Measurements from ENCODE around the gene NAXD.

NAXD gene

DNA sequence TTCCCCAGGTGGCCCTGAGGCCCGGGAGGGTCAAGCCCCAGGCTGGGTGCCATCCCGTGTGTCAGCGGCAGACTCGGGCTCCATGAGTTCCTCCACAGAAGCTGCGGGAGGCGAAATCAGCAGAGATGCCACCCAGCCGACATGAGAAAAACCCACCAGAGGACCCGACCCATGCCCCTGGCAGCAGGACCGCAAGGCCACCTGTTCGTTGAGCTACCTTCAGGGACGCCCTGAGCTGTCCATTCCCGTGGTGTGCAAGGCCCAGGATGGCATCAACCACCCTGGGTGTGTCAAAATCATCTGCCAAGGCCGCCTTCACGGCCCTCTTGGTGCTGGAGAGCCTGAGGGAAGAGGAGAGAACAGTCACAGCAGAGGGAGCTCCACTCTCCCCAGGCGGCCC, 30.4 kb downstream of the NAXD start:
- no peaks in the 10 kb centered on the region for H3K27me3 ChIP-seq (replicated peaks)
- H3K36me3 ChIP-seq (replicated peaks): peaks cover 16% of the 10 kb centered on the region
- no peak for DNase-seq
- TF ChIP-seq, protein P1, sequence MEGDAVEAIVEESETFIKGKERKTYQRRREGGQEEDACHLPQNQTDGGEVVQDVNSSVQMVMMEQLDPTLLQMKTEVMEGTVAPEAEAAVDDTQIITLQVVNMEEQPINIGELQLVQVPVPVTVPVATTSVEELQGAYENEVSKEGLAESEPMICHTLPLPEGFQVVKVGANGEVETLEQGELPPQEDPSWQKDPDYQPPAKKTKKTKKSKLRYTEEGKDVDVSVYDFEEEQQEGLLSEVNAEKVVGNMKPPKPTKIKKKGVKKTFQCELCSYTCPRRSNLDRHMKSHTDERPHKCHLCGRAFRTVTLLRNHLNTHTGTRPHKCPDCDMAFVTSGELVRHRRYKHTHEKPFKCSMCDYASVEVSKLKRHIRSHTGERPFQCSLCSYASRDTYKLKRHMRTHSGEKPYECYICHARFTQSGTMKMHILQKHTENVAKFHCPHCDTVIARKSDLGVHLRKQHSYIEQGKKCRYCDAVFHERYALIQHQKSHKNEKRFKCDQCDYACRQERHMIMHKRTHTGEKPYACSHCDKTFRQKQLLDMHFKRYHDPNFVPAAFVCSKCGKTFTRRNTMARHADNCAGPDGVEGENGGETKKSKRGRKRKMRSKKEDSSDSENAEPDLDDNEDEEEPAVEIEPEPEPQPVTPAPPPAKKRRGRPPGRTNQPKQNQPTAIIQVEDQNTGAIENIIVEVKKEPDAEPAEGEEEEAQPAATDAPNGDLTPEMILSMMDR (IDR thresholded peaks at IDR 0.05; ENCODE audit: low read depth, low read length, missing control alignments): no peak
- H3K4me3 ChIP-seq (ENCODE audit: low read depth, low read length): no peak overlapping the region
- H3K27ac ChIP-seq: no peak overlapping the region
- in situ Hi-C loops (cut with HindIII; ENCODE audit: low pct_ligation_motif_present, low sequenced_read_pairs): no loop called here

DNA sequence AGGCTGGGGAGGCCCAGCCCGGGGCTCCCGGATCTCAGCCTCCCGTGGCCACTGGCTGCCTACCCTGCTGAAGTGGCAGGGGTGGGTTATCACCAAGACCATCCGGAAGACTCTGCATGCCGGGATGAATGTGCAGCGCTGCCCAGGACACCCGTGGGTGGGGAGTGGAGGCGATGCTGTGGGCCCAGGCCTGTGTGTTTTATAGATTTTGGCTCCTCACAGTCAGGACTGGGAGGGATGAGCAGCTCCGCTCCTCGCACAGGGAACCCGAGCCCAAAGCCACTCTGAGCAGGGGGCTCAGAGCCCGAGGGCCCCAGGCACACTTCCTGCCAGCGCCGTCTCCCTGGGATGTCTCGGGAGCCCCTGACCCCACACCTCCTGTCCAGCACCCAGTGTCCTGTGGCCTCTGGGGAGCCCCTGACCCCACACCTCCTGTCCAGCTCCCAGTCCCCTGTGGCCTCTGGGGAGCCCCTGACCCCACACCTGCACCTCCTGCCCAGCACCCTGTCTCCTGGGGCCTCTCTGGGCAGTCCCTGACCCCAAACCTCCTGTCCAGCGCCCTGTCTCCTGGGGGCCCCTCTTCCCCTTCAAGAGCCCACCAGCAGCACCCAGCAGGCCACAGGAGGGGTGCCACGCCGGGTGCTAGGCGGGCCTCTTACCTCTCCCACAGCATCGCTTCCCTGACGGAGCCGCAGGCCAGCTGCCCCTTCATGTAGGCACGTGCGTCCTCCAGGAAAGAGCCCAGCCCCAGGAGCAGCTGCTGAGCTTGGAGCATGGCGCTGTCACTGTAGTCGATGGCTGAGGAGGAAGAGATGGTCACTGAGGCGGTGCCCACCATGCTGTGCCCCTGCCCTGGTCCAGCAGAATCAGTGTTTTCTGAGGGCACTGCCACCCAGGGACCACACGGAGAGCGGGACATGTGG, 31.4 kb downstream of the NAXD start:
- Histone ChIP-seq H3K27me3 (replicated peaks) (no peaks in the 10 kb centered on the region), H3K4me3 (ENCODE audit: low read depth, low read length) (no peak overlapping the region), H3K36me3 (replicated peaks) (peaks cover 11% of the 10 kb centered on the region), H3K27ac (no peak overlapping the region)
- in situ Hi-C loops (cut with HindIII; ENCODE audit: low pct_ligation_motif_present, low sequenced_read_pairs): no loop called here
- TF ChIP-seq, protein P1 (IDR thresholded peaks at IDR 0.05; ENCODE audit: low read depth, low read length, missing control alignments): no peak
- DNase-seq: no peak

DNA sequence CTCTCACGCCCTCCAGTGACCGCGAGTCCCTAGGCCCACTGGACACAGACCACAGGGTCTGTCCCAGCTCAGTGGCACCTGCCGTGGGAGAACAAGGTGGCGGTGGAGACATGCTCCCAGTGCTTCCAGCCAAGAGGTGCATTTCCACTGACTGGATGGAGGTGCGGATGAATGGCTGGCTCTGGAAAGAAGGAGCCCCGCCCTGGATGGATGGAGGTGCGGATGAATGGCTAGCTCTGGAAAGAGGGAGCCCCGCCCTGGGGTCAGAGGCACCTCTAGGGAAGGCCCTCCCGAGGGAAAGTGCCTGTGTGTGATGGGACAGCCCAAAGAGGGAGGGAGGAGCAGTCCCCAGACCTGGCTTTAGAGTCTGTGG, 32.0 kb downstream of the NAXD start:
- TF ChIP-seq, protein P1 (IDR thresholded peaks at IDR 0.05; ENCODE audit: low read depth, low read length, missing control alignments): no peak
- H3K36me3 ChIP-seq (replicated peaks): peaks cover 8% of the 10 kb centered on the region
- in situ Hi-C loops (cut with HindIII; ENCODE audit: low pct_ligation_motif_present, low sequenced_read_pairs): no loop called here
- H3K27ac ChIP-seq: no peak overlapping the region
- no peak for DNase-seq
- no peaks in the 10 kb centered on the region for H3K27me3 ChIP-seq (replicated peaks)
- H3K4me3 ChIP-seq (ENCODE audit: low read depth, low read length): no peak overlapping the region

DNA sequence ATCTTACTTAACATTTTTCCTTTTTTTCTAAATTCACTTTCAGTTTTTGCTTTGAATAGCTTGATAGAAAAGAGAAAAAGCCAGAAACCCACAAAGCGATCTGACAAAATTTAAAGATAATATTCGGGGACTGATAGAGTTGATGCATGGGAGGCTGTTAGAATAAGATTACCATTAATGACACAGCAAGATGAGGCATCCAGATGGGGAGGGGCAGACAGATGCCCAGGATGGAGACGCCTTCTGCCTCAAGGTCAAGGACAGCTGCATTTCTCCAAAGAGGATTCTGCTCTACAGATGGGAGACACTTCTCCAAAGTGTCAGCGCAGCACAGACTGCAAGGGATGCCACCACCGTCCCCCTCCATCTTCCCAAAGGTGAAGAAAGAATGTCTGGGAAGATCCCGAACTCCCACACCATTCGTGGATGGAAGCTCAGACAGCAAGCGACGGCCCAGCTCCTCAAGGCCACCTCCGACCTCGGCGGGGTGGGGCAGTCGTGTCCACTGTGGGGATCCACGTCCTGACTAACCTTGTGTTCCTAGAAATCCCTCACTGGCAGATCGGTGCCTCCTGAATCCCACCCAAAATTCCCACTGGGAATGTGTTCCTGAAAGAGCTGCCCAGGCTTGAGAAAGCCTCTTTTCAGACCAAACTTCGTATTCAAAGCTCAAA, 32.9 kb downstream of the NAXD start:
- TF ChIP-seq, protein P1 (IDR thresholded peaks at IDR 0.05; ENCODE audit: low read depth, low read length, missing control alignments): no peak
- in situ Hi-C loops (cut with HindIII; ENCODE audit: low pct_ligation_motif_present, low sequenced_read_pairs): no loop called here
- peaks cover 4% of the 10 kb centered on the region for H3K36me3 ChIP-seq (replicated peaks)
- no peak for DNase-seq
- no peaks in the 10 kb centered on the region for H3K27me3 ChIP-seq (replicated peaks)
- no peak overlapping the region for H3K27ac ChIP-seq
- no peak overlapping the region for H3K4me3 ChIP-seq (ENCODE audit: low read depth, low read length)

DNA sequence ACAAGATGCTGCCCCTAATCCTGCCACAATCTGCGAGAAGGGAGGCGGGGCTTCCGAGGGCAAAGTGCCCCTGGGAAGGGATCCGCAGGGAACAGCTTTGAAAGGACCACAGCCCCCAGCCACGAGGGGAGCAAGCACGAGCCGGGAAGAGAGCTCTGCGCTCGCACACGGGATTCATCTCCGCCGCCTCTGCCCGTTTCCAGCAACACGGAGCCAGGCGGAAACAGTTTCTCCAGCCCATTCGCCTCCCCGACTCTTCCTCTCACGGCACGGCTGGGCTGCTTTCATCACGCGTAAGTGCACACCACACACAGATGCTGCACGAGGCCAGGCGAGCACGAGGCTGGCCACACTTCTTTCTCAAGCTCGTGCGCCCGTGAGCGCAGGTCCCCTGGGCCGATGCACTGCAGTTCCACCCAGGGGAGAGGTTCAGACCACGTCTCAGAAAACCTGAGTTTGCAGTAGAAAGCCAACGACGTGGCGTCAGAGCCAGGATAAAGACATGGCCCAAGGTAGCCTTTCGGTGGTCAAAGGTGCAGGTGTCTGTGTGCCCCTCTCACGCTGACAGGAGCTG, 33.6 kb downstream of the NAXD start:
- Histone ChIP-seq H3K27me3 (replicated peaks) (no peaks in the 10 kb centered on the region), H3K36me3 (replicated peaks) (peaks cover 2% of the 10 kb centered on the region), H3K27ac (no peak overlapping the region), H3K4me3 (ENCODE audit: low read depth, low read length) (no peak overlapping the region)
- DNase-seq: no peak
- TF ChIP-seq, protein P1 (IDR thresholded peaks at IDR 0.05; ENCODE audit: low read depth, low read length, missing control alignments): no peak
- in situ Hi-C loops (cut with HindIII; ENCODE audit: low pct_ligation_motif_present, low sequenced_read_pairs): no loop called here
